Vagina (tissue), 2 donors: ENCODE measurements around the gene HRG. TPM values are rescaled to one million over a fixed set of nuclear protein-coding genes. Genes with fewer than 3 reads are reported as not detected.

Experiments used
- DNase-seq, 2 donors: peaks; one replicate each; pipeline ENCODE4 v3.0.0-alpha.2; 2017; ENCODE audit errors: extremely low spot score in 2 of 2
- H3K27ac ChIP-seq: fragments of 200-600 bp; sonication (generic); one replicate; pipeline ENCODE4 v1.5.1; 2019
- H3K27me3 ChIP-seq: fragments of 200-600 bp; sonication (generic); one replicate; pipeline ENCODE4 v1.5.1; 2019
- H3K36me3 ChIP-seq, 2 donors: fragments of 200-600 bp; sonication (generic); one replicate each; pipeline ENCODE4 v1.5.1; 2017 to 2019
- H3K4me1 ChIP-seq: fragments of 200-600 bp; sonication (generic); one replicate; pipeline ENCODE4 v1.5.1; 2019
- H3K4me3 ChIP-seq, 2 donors: fragments of 200-600 bp; sonication (generic); 1 replicate in 1 of 2; 2 replicates in 1 of 2; pipeline ENCODE4 v1.5.1; 2016 to 2019
- H3K9me3 ChIP-seq: fragments of 200-600 bp; sonication (generic); one replicate; pipeline ENCODE4 v1.5.1; 2019
- CTCF ChIP-seq, 3 experiments: fragments of 450-650 bp in 2 of 3; fragments of 200-600 bp in 1 of 3; sonication (generic) in 1 of 3; IDR thresholded peaks; one replicate each; pipeline ENCODE4 v1.5.1; 2017 to 2019; ENCODE audit warnings: antibody characterized with exemption in 3 of 3, mild to moderate bottlenecking in 2 of 3, moderate library complexity in 2 of 3
- POLR2A ChIP-seq, 2 donors: fragments of 450-650 bp; IDR thresholded peaks; one replicate each; pipeline ENCODE4 v1.6.1; 2017; ENCODE audit warnings: antibody characterized with exemption in 2 of 2, mild to moderate bottlenecking in 2 of 2, moderate library complexity in 2 of 2
- POLR2AphosphoS5 ChIP-seq, 2 donors: sonication (generic); formaldehyde crosslinking; IDR thresholded peaks; one replicate each; pipeline ENCODE4 v1.9.0; 2017; ENCODE audit warnings: antibody characterized with exemption in 2 of 2, mild to moderate bottlenecking in 2 of 2, low read depth in 1 of 2; ENCODE audit not compliant: insufficient read depth in 1 of 2
- intact Hi-C: fragments of 100-400 bp; cut with DNase I; formaldehyde crosslinking; loops from one replicate; pipeline ENCODE4 v1.15.1; 2023
- total RNA-seq: library from RNA; depleted of rRNA; stranded (reverse); fragments of >200 nt; gene quantifications from one replicate; pipeline ENCODE4 v1.2.3, GENCODE V29; 2016

Gene HRG
- total RNA-seq, 1 donor from 2014 or later: 0.25 TPM

- Histone ChIP-seq H3K4me1 (no peaks in the 10 kb centered on the region), H3K4me3 (no peak overlapping the region), H3K27ac (no peak overlapping the region), H3K9me3 (no peaks in the 10 kb centered on the region), H3K36me3 (no peaks in the 10 kb centered on the region), H3K27me3 (no peaks in the 10 kb centered on the region)
- intact Hi-C loops: loop anchor here (5.0 kb wide), 1 partner anchor 576 kb away; no protein-coding TSS in a partner anchor
- no peak for DNase-seq
- TF ChIP-seq POLR2A (IDR thresholded peaks at IDR 0.05): no peak
- no peak for TF ChIP-seq POLR2AphosphoS5 (IDR thresholded peaks at IDR 0.05; ENCODE audit: insufficient read depth in 1 of 2, low read depth in 1 of 2)
- no peak for TF ChIP-seq CTCF (IDR thresholded peaks at IDR 0.05)
Measured at GRCh38 chr3:186668426-186668825, 2.6 kb downstream of the HRG start.

DNA sequence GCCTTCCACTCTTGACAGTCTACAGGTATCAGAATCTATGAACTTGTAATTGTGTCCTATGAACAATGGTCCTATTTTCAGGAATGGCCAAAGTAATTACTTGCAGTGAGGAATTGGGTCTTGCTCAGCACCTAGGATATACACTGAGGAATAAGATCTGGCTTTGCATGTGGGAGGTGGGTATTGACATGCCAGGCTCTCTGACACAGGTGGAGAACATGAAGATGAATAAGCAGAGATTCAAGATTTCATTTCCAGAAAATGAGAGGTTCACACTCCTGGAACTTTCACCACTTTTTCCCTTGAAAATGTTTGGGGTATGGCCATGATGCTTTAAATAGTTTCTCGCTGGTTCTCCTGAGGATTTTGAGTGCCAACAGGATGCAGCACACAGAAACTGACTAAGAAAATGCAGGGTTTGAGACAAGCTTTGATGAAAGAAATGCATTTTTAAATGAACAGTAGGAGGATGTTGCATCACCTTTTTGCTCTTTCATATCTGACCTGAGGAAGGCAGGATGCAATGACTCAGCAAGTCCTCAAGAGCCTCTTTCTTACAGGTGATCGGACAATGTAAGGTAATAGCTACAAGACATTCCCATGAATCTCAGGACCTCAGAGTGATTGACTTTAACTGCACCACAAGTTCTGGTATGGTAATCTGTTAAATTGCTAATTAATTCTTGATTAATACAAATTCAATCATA lies 3.7 kb downstream of the HRG start:
- Histone ChIP-seq H3K4me1 (no peaks in the 10 kb centered on the region), H3K4me3 (no peak overlapping the region), H3K36me3 (no peaks in the 10 kb centered on the region), H3K27me3 (no peaks in the 10 kb centered on the region), H3K9me3 (no peaks in the 10 kb centered on the region), H3K27ac (no peak overlapping the region)
- no peak for TF ChIP-seq POLR2A (IDR thresholded peaks at IDR 0.05)
- TF ChIP-seq POLR2AphosphoS5 (IDR thresholded peaks at IDR 0.05; ENCODE audit: insufficient read depth in 1 of 2, low read depth in 1 of 2): no peak
- TF ChIP-seq CTCF (IDR thresholded peaks at IDR 0.05): no peak
- no peak for DNase-seq
- intact Hi-C loops: loop anchor here (5.0 kb wide), 1 partner anchor 577 kb away; no protein-coding TSS in a partner anchor

DNA sequence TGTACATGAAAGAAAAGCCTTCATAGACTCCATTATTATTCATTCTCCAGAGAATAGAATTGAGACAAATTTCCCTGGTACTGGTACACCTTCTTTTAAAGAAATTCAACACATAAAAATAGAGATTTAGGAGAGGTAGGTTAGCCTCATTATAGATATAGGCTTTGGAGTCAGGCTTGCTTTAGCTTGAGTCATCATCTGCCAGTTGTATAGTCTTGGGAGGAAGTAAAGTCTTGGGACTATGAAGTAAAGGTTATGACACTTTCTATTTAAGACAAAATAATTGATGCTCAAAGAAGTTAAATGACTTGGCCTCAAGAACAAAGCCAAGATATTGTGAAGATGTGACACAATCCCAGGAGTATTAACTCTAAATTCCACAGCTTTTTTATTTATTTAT lies 4.3 kb downstream of the HRG start:
- TF ChIP-seq POLR2A (IDR thresholded peaks at IDR 0.05) (no peak), POLR2AphosphoS5 (IDR thresholded peaks at IDR 0.05; ENCODE audit: insufficient read depth in 1 of 2, low read depth in 1 of 2) (no peak)
- no peaks in the 10 kb centered on the region for H3K4me1 ChIP-seq
- H3K9me3 ChIP-seq: no peaks in the 10 kb centered on the region
- no peaks in the 10 kb centered on the region for H3K27me3 ChIP-seq
- no peak overlapping the region for H3K4me3 ChIP-seq
- no peak for DNase-seq
- no peaks in the 10 kb centered on the region for H3K36me3 ChIP-seq
- intact Hi-C loops: no loop called here
- no peak overlapping the region for H3K27ac ChIP-seq

- intact Hi-C loops: no loop called here
- Histone ChIP-seq H3K4me1 (no peaks in the 10 kb centered on the region), H3K4me3 (no peak overlapping the region), H3K36me3 (no peaks in the 10 kb centered on the region), H3K27me3 (no peaks in the 10 kb centered on the region), H3K27ac (no peak overlapping the region), H3K9me3 (no peaks in the 10 kb centered on the region)
- TF ChIP-seq POLR2AphosphoS5 (IDR thresholded peaks at IDR 0.05; ENCODE audit: insufficient read depth in 1 of 2, low read depth in 1 of 2) (no peak), CTCF (IDR thresholded peaks at IDR 0.05) (no peak), POLR2A (IDR thresholded peaks at IDR 0.05) (no peak)
- DNase-seq: no peak
Measured at GRCh38 chr3:186671051-186671450, 5.2 kb downstream of the HRG start.

GRCh38 chr3:186678604-186679003 lies 12.8 kb downstream of the HRG start:
- Histone ChIP-seq H3K27me3 (no peaks in the 10 kb centered on the region), H3K9me3 (no peaks in the 10 kb centered on the region), H3K27ac (no peak overlapping the region), H3K36me3 (no peaks in the 10 kb centered on the region), H3K4me3 (no peak overlapping the region), H3K4me1 (no peaks in the 10 kb centered on the region)
- no peak for TF ChIP-seq POLR2A (IDR thresholded peaks at IDR 0.05)
- no peak for TF ChIP-seq CTCF (IDR thresholded peaks at IDR 0.05)
- TF ChIP-seq POLR2AphosphoS5 (IDR thresholded peaks at IDR 0.05; ENCODE audit: insufficient read depth in 1 of 2, low read depth in 1 of 2): no peak
- DNase-seq: no peak
- intact Hi-C loops: no loop called here
